GM12878 (cell line): ENCODE results near the gene TP63. TPM values are rescaled to one million over a fixed set of nuclear protein-coding genes. Genes with fewer than 3 reads are reported as not detected.
"Not testable (repeated sequence)": the region's sequence is repeated elsewhere in the genome, so short reads cannot be mapped to it uniquely, and the experiment has no call there.

ENCODE experiments used
- ATAC-seq: fragments of 200-7000 bp; cut with Tn5 transposase; 3 replicates; pipeline ENCODE4 v1.9.1; 2020; ENCODE audit warnings: mild to moderate bottlenecking, moderate library complexity
- BruUV-seq: library from RNA; stranded (reverse); fragments of 400-500 nt; replicated peaks from 2 replicates; lab custom pipeline; 2021; lab: Mats Ljungman, UMichigan
- CTCF ChIA-PET: fragments of 300-600 bp; sonication (Branson Sonifier 250); formaldehyde crosslinking; extraction: SDS; loops from one replicate; lab custom pipeline; 2021; ENCODE audit warnings: inconsistent platforms; lab: Yijun Ruan, JAX
- POLR2A ChIA-PET: fragments of 350-600 bp; formaldehyde crosslinking; extraction: SDS; loops from one replicate; lab custom pipeline; 2021; ENCODE audit warnings: inconsistent platforms; lab: Charles Lee
- RAD21 ChIA-PET: fragments of 300-600 bp; sonication (Branson Sonifier 250); formaldehyde crosslinking; loops from one replicate; lab custom pipeline; 2023; ENCODE audit warnings: antibody characterized with exemption; ENCODE audit not compliant: unreplicated experiment; lab: Charles Lee
- SMC1A ChIA-PET: fragments of 300-600 bp; sonication (Branson Sonifier 250); formaldehyde crosslinking; loops from one replicate; lab custom pipeline; 2023; ENCODE audit not compliant: unreplicated experiment, uncharacterized antibody; lab: Charles Lee
- DNase-seq: peaks from one replicate; pipeline ENCODE4 v3.0.0-alpha.2; 2011; ENCODE audit warnings: low read depth, low spot score
- FAIRE-seq: peaks from 3 replicates; lab custom pipeline; 2011; peaks lifted over from hg19 to GRCh38; lab: Jason Lieb, UNC
- H2AFZ ChIP-seq: 2 replicates; pipeline ENCODE4 v1.6.0; 2011; ENCODE audit warnings: low read depth, low read length, control low read depth; ENCODE audit not compliant: control insufficient read depth
- H3K27ac ChIP-seq: 2 replicates; pipeline ENCODE4 v1.5.1; 2011; ENCODE audit warnings: control low read depth; ENCODE audit not compliant: control insufficient read depth, insufficient read depth
- H3K27me3 ChIP-seq, 2 experiments: replicated peaks in 1 of 2; 2 replicates each; pipeline versions ENCODE4 v1.6.0 to v1.6.1; 2011; ENCODE audit warnings: low read length in 1 of 2; ENCODE audit not compliant: control insufficient read depth in 2 of 2, insufficient read depth in 2 of 2
- H3K36me3 ChIP-seq, 2 experiments: 2 replicates each; pipeline ENCODE4 v1.5.1; 2011; ENCODE audit warnings: low read length in 1 of 2; ENCODE audit not compliant: control insufficient read depth in 2 of 2, insufficient read depth in 2 of 2
- H3K4me1 ChIP-seq: 2 replicates; pipeline ENCODE4 v1.6.1; 2011; ENCODE audit warnings: mild to moderate bottlenecking, low read length, moderate library complexity, mixed read lengths; ENCODE audit not compliant: control insufficient read depth, insufficient read depth
- H3K4me2 ChIP-seq: 2 replicates; pipeline ENCODE4 v1.6.0; 2011; ENCODE audit warnings: control low read depth; ENCODE audit not compliant: control insufficient read depth, insufficient read depth
- H3K4me3 ChIP-seq: fragments of 200-600 bp; sonication (generic); 2 replicates; pipeline ENCODE4 v1.5.1; 2016
- H3K79me2 ChIP-seq: 2 replicates; pipeline ENCODE4 v1.6.0; 2011; ENCODE audit warnings: low read length; ENCODE audit not compliant: control insufficient read depth, insufficient read depth
- H3K9ac ChIP-seq: 2 replicates; pipeline ENCODE4 v1.8.0; 2011; ENCODE audit warnings: low read length, control low read depth, mixed read lengths; ENCODE audit not compliant: control insufficient read depth, insufficient read depth
- H3K9me3 ChIP-seq: replicated peaks from 3 replicates; pipeline ENCODE4 v1.5.1; 2011; ENCODE audit warnings: mild to moderate bottlenecking, low read length; ENCODE audit not compliant: control insufficient read depth, insufficient read depth
- H4K20me1 ChIP-seq: 2 replicates; pipeline ENCODE4 v1.6.0; 2011; ENCODE audit not compliant: control insufficient read depth, insufficient read depth
- CBX5 ChIP-seq: sonication (generic); IDR thresholded peaks from 2 replicates; pipeline ENCODE4 v1.6.1; 2016; ENCODE audit warnings: low read depth, moderate library complexity, mild to moderate bottlenecking, inconsistent platforms
- IKZF2 ChIP-seq, 2 experiments: fragments of 450-650 bp; IDR thresholded peaks; 2 replicates each; pipeline ENCODE4 v1.6.1; 2017; ENCODE audit warnings: mild to moderate bottlenecking in 2 of 2, moderate library complexity in 2 of 2
- NFYB ChIP-seq: IDR thresholded peaks from 2 replicates; pipeline ENCODE4 v1.6.1; 2011; ENCODE audit warnings: low read depth, mild to moderate bottlenecking, low read length, improper control_type of control experiment, moderate library complexity; ENCODE audit not compliant: insufficient read depth
- PAX5 ChIP-seq: IDR thresholded peaks from 2 replicates; pipeline ENCODE4 v1.6.1; 2011; ENCODE audit warnings: low read depth, low read length, borderline replicate concordance
- SPI1 ChIP-seq: IDR thresholded peaks from 2 replicates; pipeline ENCODE4 v1.6.1; 2011; ENCODE audit warnings: low read depth, mild to moderate bottlenecking, low read length, moderate library complexity, borderline replicate concordance; ENCODE audit not compliant: insufficient read depth
- WGBS: methylation state at CpG from one replicate; pipeline ENCODE4 v1.1.6; 2016; ENCODE audit warnings: low lambda C conversion rate; ENCODE audit not compliant: insufficient replicate concordance, insufficient coverage; ENCODE audit errors: missing lambda C conversion rate; 5-methylcytosine and 5-hydroxymethylcytosine counted together
- in situ Hi-C: fragments of 300-500 bp; cut with MboI; formaldehyde crosslinking; loops from 9 replicates; pipeline ENCODE4 v1.14.3; 2018; ENCODE audit warnings: mixed read lengths
- intact Hi-C: fragments of 100-400 bp; cut with micrococcal nuclease; formaldehyde crosslinking; loops from one replicate; pipeline ENCODE4 v1.14.2; 2022; ENCODE audit not compliant: unreplicated experiment
- polyA plus RNA-seq, 11 experiments: library from polyadenylated mRNA; depleted of rRNA in 4 of 11; unstranded in 6 of 11; stranded (reverse) in 5 of 11; fragments of >200 nt; fragmentation: Nextera tagmentation in 4 of 11; fragmentation: Illumina TruSeq in 1 of 11; extraction: Ambion mirVana in 4 of 11; extraction: Trizol in 1 of 11; gene quantifications; 1 replicate in 1 of 11; 2 replicates in 10 of 11; pipeline versions ENCODE4 v1.2.1 to v1.2.3, GENCODE V29; 2011 to 2016; ENCODE audit warnings: inconsistent platforms in 2 of 11, missing spikeins in 2 of 11, low read depth in 1 of 11
- total RNA-seq, 4 experiments: library from RNA; depleted of rRNA in 3 of 4; stranded (reverse); fragments of >200 nt in 3 of 4; fragmentation: Illumina TruSeq in 1 of 4; extraction: Trizol in 1 of 4; gene quantifications; 2 replicates each; pipeline versions ENCODE4 v1.2.1 to v1.2.3, GENCODE V29; 2013 to 2021
- TF ChIP-seq, protein P1 (sequence below): fragments of 450-650 bp; IDR thresholded peaks from 2 replicates; pipeline ENCODE4 v1.6.1; 2017; ENCODE audit warnings: antibody characterized with exemption, mild to moderate bottlenecking, moderate library complexity

The TP63 gene
- total and polyA plus RNA-seq, 10 of the 15 experiments (the other 5 are each of a cell fraction or from before 2014, with no cell fraction given) = 1.4 to 10.8 (median 6.2) TPM

GRCh38 chr3:189745622-189746021 is 114.4 kb downstream of the TP63 start:
- SMC1A ChIA-PET = interaction anchor here (0.8 kb wide), 1 partner anchor 64 kb away, joined by 3 read pairs; no protein-coding TSS in a partner anchor
- no peak overlapping the region for H3K4me2 ChIP-seq
- H4K20me1 ChIP-seq = no peaks in the 10 kb centered on the region
- H2AFZ ChIP-seq = no peak overlapping the region
- in situ Hi-C loops = no loop called here
- ATAC-seq = no peak
- no peak for FAIRE-seq
- peaks cover 6% of the 10 kb centered on the region in 2 experiments; a peak in 3 of 4 replicates for H3K36me3 ChIP-seq
- peaks cover 15% of the 10 kb centered on the region; the same call in 2 of the 3 replicates for H3K9me3 ChIP-seq
- no peak overlapping the region for H3K27ac ChIP-seq
- H3K9ac ChIP-seq = no peak overlapping the region
- intact Hi-C loops = no loop called here
- no peaks in the 10 kb centered on the region for H3K4me1 ChIP-seq
- no peaks in the 10 kb centered on the region for H3K79me2 ChIP-seq
- TF ChIP-seq IKZF2 (IDR thresholded peaks at IDR 0.05) (no peak), CBX5 (peak; percentile 91; the same call in 1 of the 2 replicates)
- TF ChIP-seq, all 136 proteins: peak for 1
- no CpG with 5 or more reads among the region's 1 CpG for WGBS
- RAD21 ChIA-PET = no interaction called here
- CTCF ChIA-PET = interaction anchor here (0.6 kb wide), 1 partner anchor 33 kb away, joined by 3 read pairs; no protein-coding TSS in a partner anchor
- DNase-seq = no peak
- H3K4me3 ChIP-seq = no peak overlapping the region
- no TSS peak for BruUV-seq
- no peaks in the 10 kb centered on the region for H3K27me3 ChIP-seq
- POLR2A ChIA-PET = interaction anchor here (0.6 kb wide), 1 partner anchor 645 kb away, joined by 5 read pairs; no protein-coding TSS in a partner anchor

DNA sequence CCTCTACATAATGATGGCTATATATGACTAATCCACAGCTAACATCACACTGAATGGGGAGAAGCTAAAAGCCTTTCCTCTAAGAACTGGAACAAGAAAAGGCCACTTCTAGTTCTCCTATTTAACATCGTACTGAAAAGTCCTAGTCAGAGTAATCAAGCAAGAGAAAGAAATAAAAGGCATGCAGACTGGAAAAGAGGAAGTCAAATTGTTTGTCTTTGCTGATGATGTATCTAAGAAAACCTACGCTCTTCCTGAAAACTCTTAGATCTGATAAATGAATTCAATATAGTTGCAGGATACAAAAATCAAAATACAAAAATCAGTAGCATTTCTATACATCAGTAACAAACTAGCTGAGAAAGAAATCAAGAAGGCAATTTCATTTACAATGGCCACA is 116.9 kb downstream of the TP63 start:
- Histone ChIP-seq H3K79me2 (no peaks in the 10 kb centered on the region), H3K4me2 (no peak overlapping the region), H3K9ac (no peak overlapping the region), H3K4me3 (no peak overlapping the region), H3K36me3 (peaks cover 6% of the 10 kb centered on the region in 2 experiments; a peak in 3 of 4 replicates), H2AFZ (no peak overlapping the region), H3K27ac (no peak overlapping the region), H3K4me1 (no peaks in the 10 kb centered on the region), H3K27me3 (no peaks in the 10 kb centered on the region), H4K20me1 (no peaks in the 10 kb centered on the region), H3K9me3 (peaks cover 15% of the 10 kb centered on the region; the same call in 2 of the 3 replicates)
- CTCF ChIA-PET = no interaction called here
- ATAC-seq (peak; percentile 25; the same call in 2 of the 3 replicates), DNase-seq (no peak), FAIRE-seq (no peak)
- no TSS peak for BruUV-seq
- RAD21 ChIA-PET = no interaction called here
- POLR2A ChIA-PET = no interaction called here
- SMC1A ChIA-PET = no interaction called here
- no peak for TF ChIP-seq NFYB
- peak; percentile 39; the same call in 1 of the 2 replicates for TF ChIP-seq SPI1
- no peak for TF ChIP-seq PAX5
- TF ChIP-seq, protein P1, sequence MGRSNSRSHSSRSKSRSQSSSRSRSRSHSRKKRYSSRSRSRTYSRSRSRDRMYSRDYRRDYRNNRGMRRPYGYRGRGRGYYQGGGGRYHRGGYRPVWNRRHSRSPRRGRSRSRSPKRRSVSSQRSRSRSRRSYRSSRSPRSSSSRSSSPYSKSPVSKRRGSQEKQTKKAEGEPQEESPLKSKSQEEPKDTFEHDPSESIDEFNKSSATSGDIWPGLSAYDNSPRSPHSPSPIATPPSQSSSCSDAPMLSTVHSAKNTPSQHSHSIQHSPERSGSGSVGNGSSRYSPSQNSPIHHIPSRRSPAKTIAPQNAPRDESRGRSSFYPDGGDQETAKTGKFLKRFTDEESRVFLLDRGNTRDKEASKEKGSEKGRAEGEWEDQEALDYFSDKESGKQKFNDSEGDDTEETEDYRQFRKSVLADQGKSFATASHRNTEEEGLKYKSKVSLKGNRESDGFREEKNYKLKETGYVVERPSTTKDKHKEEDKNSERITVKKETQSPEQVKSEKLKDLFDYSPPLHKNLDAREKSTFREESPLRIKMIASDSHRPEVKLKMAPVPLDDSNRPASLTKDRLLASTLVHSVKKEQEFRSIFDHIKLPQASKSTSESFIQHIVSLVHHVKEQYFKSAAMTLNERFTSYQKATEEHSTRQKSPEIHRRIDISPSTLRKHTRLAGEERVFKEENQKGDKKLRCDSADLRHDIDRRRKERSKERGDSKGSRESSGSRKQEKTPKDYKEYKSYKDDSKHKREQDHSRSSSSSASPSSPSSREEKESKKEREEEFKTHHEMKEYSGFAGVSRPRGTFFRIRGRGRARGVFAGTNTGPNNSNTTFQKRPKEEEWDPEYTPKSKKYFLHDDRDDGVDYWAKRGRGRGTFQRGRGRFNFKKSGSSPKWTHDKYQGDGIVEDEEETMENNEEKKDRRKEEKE = no peak
- in situ Hi-C loops = no loop called here
- WGBS = 32% methylated on average over 2 of the region's 2 CpGs
- intact Hi-C loops = no loop called here

- intact Hi-C loops, ATAC-seq, H2AFZ ChIP-seq, DNase-seq, FAIRE-seq, SMC1A ChIA-PET, H3K27me3 ChIP-seq, H3K79me2 ChIP-seq, H3K9me3 ChIP-seq, in situ Hi-C loops, H3K4me2 ChIP-seq, H3K27ac ChIP-seq, H3K36me3 ChIP-seq, POLR2A ChIA-PET, BruUV-seq, H3K9ac ChIP-seq, H3K4me3 ChIP-seq, H3K4me1 ChIP-seq, CTCF ChIA-PET, H4K20me1 ChIP-seq, RAD21 ChIA-PET: not testable (repeated sequence)
- 92% methylated on average over 4 of the region's 4 CpGs for WGBS
These were observed 119.8 kb downstream of the TP63 start for GRCh38 chr3:189750972-189751371.
